NT2/D1 (cell line): ENCODE data around the gene ZNF311.

Experiments used
- SUZ12 ChIP-seq: IDR thresholded peaks from 2 replicates; pipeline ENCODE4 v1.6.1; 2011; ENCODE audit not compliant: insufficient read length, insufficient read depth; ENCODE audit errors: extremely low read depth
- YY1 ChIP-seq: IDR thresholded peaks from 2 replicates; pipeline ENCODE4 v1.6.1; 2011; ENCODE audit not compliant: insufficient read length, insufficient read depth
- ZNF274 ChIP-seq: IDR thresholded peaks from 2 replicates; pipeline ENCODE4 v1.6.1; 2011; ENCODE audit warnings: mild to moderate bottlenecking, low read depth, low read length

GRCh38 chr6:28981833-28982475, 23.2 kb downstream of the ZNF311 start:
- no peak for TF ChIP-seq SUZ12
- TF ChIP-seq ZNF274, result no peak
- no peak for TF ChIP-seq YY1
